WTC11 (cell line): ENCODE data around the gene PIP4K2A. TPM values are rescaled to one million over a fixed set of nuclear protein-coding genes. Genes with fewer than 3 reads are reported as not detected.

Source experiments
- ATAC-seq: fragments of 200-7000 bp; cut with Tn5 transposase; 2 replicates; pipeline ENCODE4 v1.10.0; 2021; ENCODE audit warnings: mild to moderate bottlenecking, moderate library complexity
- CTCF ChIA-PET: fragments of 300-600 bp; sonication (Branson Sonifier 250); formaldehyde crosslinking; loops from one replicate; lab custom pipeline; 2021; ENCODE audit warnings: antibody characterized with exemption; lab: Charles Lee
- POLR2A ChIA-PET: fragments of 350-600 bp; sonication (Branson Sonifier 250); formaldehyde crosslinking; loops from one replicate; lab custom pipeline; 2021; ENCODE audit warnings: antibody characterized with exemption; lab: Charles Lee
- DNase-seq: peaks from one replicate; pipeline ENCODE4 v3.0.0; 2021; ENCODE audit warnings: low spot score
- H3K27ac Mint-ChIP-seq: 2 replicates; pipeline ENCODE4 v1.8.0; 2021; ENCODE audit warnings: mixed read lengths
- H3K27me3 Mint-ChIP-seq: 2 replicates; pipeline ENCODE4 v1.8.0; 2021; ENCODE audit warnings: low read depth, mild to moderate bottlenecking, moderate library complexity, mixed read lengths
- H3K36me3 Mint-ChIP-seq: 2 replicates; pipeline ENCODE4 v1.8.0; 2021; ENCODE audit warnings: mixed read lengths
- H3K4me1 Mint-ChIP-seq: 2 replicates; pipeline ENCODE4 v1.8.0; 2022; ENCODE audit warnings: mixed read lengths
- H3K4me3 Mint-ChIP-seq: 2 replicates; pipeline ENCODE4 v1.8.0; 2021; ENCODE audit warnings: mild to moderate bottlenecking, moderate library complexity, mixed read lengths
- H3K9me3 Mint-ChIP-seq: 2 replicates; pipeline ENCODE4 v1.8.0; 2021; ENCODE audit warnings: mixed read lengths
- CDX4 ChIP-seq: fragments of 250-450 bp; sonication (Bioruptor Pico); IDR thresholded peaks from 2 replicates; pipeline ENCODE4 v1.9.0; 2021; ENCODE audit warnings: moderate library complexity, mild to moderate bottlenecking, inconsistent platforms, borderline replicate concordance
- E2F5 ChIP-seq: sonication (generic); formaldehyde crosslinking; IDR thresholded peaks from 2 replicates; pipeline ENCODE4 v1.8.1; 2022; ENCODE audit warnings: mild to moderate bottlenecking, moderate library complexity, missing genetic modification reagents
- GRHL2 ChIP-seq: fragments of 250-450 bp; sonication (Bioruptor Pico); IDR thresholded peaks from 2 replicates; pipeline ENCODE4 v1.8.0; 2022; ENCODE audit warnings: mild to moderate bottlenecking, moderate library complexity; ENCODE audit not compliant: insufficient replicate concordance, severe bottlenecking
- IRF2 ChIP-seq: sonication (generic); formaldehyde crosslinking; IDR thresholded peaks from 2 replicates; pipeline ENCODE4 v1.8.0; 2022; ENCODE audit warnings: low read depth, missing genetic modification reagents, borderline replicate concordance
- JUN ChIP-seq: sonication (generic); formaldehyde crosslinking; IDR thresholded peaks from 2 replicates; pipeline ENCODE4 v1.8.0; 2023; ENCODE audit warnings: mild to moderate bottlenecking, missing genetic modification reagents
- MXD4 ChIP-seq: fragments of 250-450 bp; sonication (Bioruptor Pico); IDR thresholded peaks from 2 replicates; pipeline ENCODE4 v1.8.0; 2021; ENCODE audit warnings: mild to moderate bottlenecking, moderate library complexity, borderline replicate concordance
- NR1H2 ChIP-seq: sonication (generic); formaldehyde crosslinking; IDR thresholded peaks from 2 replicates; pipeline ENCODE4 v1.9.0; 2021; ENCODE audit warnings: mild to moderate bottlenecking, moderate library complexity, missing genetic modification reagents
- OVOL2 ChIP-seq: fragments of 250-450 bp; sonication (Bioruptor Pico); IDR thresholded peaks from 2 replicates; pipeline ENCODE4 v1.9.0; 2021; ENCODE audit warnings: mild to moderate bottlenecking, borderline replicate concordance
- PRDM15 ChIP-seq: sonication (generic); formaldehyde crosslinking; IDR thresholded peaks from 2 replicates; pipeline ENCODE4 v1.8.0; 2022; ENCODE audit warnings: missing genetic modification reagents
- RORB ChIP-seq: fragments of 250-450 bp; sonication (Bioruptor Pico); IDR thresholded peaks from 2 replicates; pipeline ENCODE4 v1.9.0; 2021; ENCODE audit warnings: mild to moderate bottlenecking
- ZNF219 ChIP-seq: sonication (generic); formaldehyde crosslinking; IDR thresholded peaks from 2 replicates; pipeline ENCODE4 v1.8.0; 2023; ENCODE audit warnings: missing genetic modification reagents, mild to moderate bottlenecking, borderline replicate concordance
- ZNF396 ChIP-seq: fragments of 250-450 bp; sonication (Bioruptor Pico); IDR thresholded peaks from 2 replicates; pipeline ENCODE4 v1.8.0; 2021; ENCODE audit warnings: mild to moderate bottlenecking, moderate library complexity, borderline replicate concordance
- ZNF425 ChIP-seq: fragments of 250-450 bp; sonication (Bioruptor Pico); conservative IDR thresholded peaks from 2 replicates; pipeline ENCODE4 v1.9.0; 2021; ENCODE audit warnings: mild to moderate bottlenecking
- ZSCAN18 ChIP-seq: fragments of 250-450 bp; sonication (Bioruptor Pico); IDR thresholded peaks from 2 replicates; pipeline ENCODE4 v2.1.2; 2022; ENCODE audit warnings: mild to moderate bottlenecking, moderate library complexity
- total RNA-seq: library from RNA; stranded (reverse); gene quantifications from 3 replicates; pipeline ENCODE4 v1.2.3, GENCODE V29; 2021
- TF ChIP-seq, protein P1 (sequence below): sonication (generic); formaldehyde crosslinking; IDR thresholded peaks from 2 replicates; pipeline ENCODE4 v1.8.0; 2023; ENCODE audit warnings: missing genetic modification reagents
- TF ChIP-seq, protein P2 (sequence below): sonication (generic); formaldehyde crosslinking; IDR thresholded peaks from 2 replicates; pipeline ENCODE4 v1.8.1; 2023; ENCODE audit warnings: mild to moderate bottlenecking, missing genetic modification reagents
- TF ChIP-seq, protein P3 (sequence below): sonication (generic); formaldehyde crosslinking; IDR thresholded peaks from 2 replicates; pipeline ENCODE4 v1.8.1; 2023; ENCODE audit warnings: mild to moderate bottlenecking, missing genetic modification reagents, moderate library complexity

Gene PIP4K2A
- total RNA-seq, 1 experiment from 2014 or later, result 47.5 TPM

- no peak for TF ChIP-seq E2F5 (CRISPR knock-in tag)
- no peak for TF ChIP-seq ZNF219 (CRISPR knock-in tag)
- no peak for TF ChIP-seq MXD4
- TF ChIP-seq ZSCAN18 (CRISPR knock-in tag), result no peak
- TF ChIP-seq ZNF396 (CRISPR knock-in tag), result no peak
- TF ChIP-seq IRF2, result no peak
- TF ChIP-seq, protein P1, sequence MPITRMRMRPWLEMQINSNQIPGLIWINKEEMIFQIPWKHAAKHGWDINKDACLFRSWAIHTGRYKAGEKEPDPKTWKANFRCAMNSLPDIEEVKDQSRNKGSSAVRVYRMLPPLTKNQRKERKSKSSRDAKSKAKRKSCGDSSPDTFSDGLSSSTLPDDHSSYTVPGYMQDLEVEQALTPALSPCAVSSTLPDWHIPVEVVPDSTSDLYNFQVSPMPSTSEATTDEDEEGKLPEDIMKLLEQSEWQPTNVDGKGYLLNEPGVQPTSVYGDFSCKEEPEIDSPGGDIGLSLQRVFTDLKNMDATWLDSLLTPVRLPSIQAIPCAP, result no peak
Measured at GRCh38 chr10:22561909-22562308, 152.5 kb downstream of the PIP4K2A start (continued).

DNA sequence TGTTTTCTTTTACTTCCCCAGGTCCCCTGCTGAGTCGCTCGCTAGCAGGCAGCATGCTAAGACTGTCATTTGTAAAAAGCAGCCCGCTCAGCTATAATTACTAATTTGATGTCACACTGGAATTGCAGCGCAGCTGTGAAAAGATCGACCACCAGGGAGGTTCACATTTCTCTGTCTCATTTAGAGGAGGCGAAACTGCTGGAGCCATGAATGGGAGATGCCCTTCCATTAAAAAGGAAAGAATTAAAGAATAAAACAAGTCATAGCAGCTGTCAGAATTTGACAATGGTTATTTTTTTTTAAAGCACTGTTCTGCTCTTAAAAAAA lies 153.5 kb downstream of the PIP4K2A start:
- Mint-ChIP-seq H3K27me3 (no peaks in the 10 kb centered on the region), H3K4me1 (peaks cover 35% of the 10 kb centered on the region), H3K36me3 (peaks cover 14% of the 10 kb centered on the region), H3K9me3 (no peaks in the 10 kb centered on the region), H3K4me3 (no peak overlapping the region), H3K27ac (no peak overlapping the region)
- ATAC-seq (no peak), DNase-seq (no peak)
- POLR2A ChIA-PET, result no interaction called here
- TF ChIP-seq RORB, result no peak
- TF ChIP-seq, protein P2, sequence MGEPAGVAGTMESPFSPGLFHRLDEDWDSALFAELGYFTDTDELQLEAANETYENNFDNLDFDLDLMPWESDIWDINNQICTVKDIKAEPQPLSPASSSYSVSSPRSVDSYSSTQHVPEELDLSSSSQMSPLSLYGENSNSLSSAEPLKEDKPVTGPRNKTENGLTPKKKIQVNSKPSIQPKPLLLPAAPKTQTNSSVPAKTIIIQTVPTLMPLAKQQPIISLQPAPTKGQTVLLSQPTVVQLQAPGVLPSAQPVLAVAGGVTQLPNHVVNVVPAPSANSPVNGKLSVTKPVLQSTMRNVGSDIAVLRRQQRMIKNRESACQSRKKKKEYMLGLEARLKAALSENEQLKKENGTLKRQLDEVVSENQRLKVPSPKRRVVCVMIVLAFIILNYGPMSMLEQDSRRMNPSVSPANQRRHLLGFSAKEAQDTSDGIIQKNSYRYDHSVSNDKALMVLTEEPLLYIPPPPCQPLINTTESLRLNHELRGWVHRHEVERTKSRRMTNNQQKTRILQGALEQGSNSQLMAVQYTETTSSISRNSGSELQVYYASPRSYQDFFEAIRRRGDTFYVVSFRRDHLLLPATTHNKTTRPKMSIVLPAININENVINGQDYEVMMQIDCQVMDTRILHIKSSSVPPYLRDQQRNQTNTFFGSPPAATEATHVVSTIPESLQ (CRISPR knock-in tag), result no peak
- no peak for TF ChIP-seq ZNF425 (CRISPR knock-in tag)
- TF ChIP-seq NR1H2 (CRISPR knock-in tag), result no peak
- no peak for TF ChIP-seq GRHL2
- TF ChIP-seq OVOL2 (CRISPR knock-in tag), result no peak
- TF ChIP-seq, protein P3, sequence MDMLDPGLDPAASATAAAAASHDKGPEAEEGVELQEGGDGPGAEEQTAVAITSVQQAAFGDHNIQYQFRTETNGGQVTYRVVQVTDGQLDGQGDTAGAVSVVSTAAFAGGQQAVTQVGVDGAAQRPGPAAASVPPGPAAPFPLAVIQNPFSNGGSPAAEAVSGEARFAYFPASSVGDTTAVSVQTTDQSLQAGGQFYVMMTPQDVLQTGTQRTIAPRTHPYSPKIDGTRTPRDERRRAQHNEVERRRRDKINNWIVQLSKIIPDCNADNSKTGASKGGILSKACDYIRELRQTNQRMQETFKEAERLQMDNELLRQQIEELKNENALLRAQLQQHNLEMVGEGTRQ, result no peak
- no peak for TF ChIP-seq CDX4
- TF ChIP-seq PRDM15 (CRISPR knock-in tag), result no peak
- no peak for TF ChIP-seq JUN
- CTCF ChIA-PET, result no interaction called here
